Neural cell (in vitro differentiated cells): ENCODE measurements around the gene TMEM179B.

Experiments used
- EP300 ChIP-seq: fragments of 450-650 bp; conservative IDR thresholded peaks from 2 replicates; pipeline ENCODE4 v1.6.1; 2014; ENCODE audit warnings: antibody characterized with exemption, mild to moderate bottlenecking, moderate library complexity; ENCODE audit not compliant: poor library complexity, severe bottlenecking
- EZH2 ChIP-seq: fragments of 200-600, 300-800 bp; shearing (Covaris generic), sonication (generic); IDR thresholded peaks from 2 replicates; pipeline ENCODE4 v1.6.1; 2014; ENCODE audit warnings: antibody characterized with exemption, low read length, borderline replicate concordance, mild to moderate bottlenecking; ENCODE audit not compliant: insufficient read depth, poor library complexity, severe bottlenecking
- POLR2AphosphoS5 ChIP-seq: IDR thresholded peaks from 2 replicates; pipeline ENCODE4 v1.6.1; 2012
- TF ChIP-seq, protein P1 (sequence below): fragments of 450-650 bp; IDR thresholded peaks from 2 replicates; pipeline ENCODE4 v1.5.1; 2014; ENCODE audit warnings: antibody characterized with exemption, mild to moderate bottlenecking, moderate library complexity; ENCODE audit not compliant: poor library complexity, severe bottlenecking
- TF ChIP-seq, protein P2 (sequence below): IDR thresholded peaks from 2 replicates; pipeline ENCODE4 v1.6.1; 2012; ENCODE audit warnings: borderline replicate concordance

- TF ChIP-seq, protein P1, sequence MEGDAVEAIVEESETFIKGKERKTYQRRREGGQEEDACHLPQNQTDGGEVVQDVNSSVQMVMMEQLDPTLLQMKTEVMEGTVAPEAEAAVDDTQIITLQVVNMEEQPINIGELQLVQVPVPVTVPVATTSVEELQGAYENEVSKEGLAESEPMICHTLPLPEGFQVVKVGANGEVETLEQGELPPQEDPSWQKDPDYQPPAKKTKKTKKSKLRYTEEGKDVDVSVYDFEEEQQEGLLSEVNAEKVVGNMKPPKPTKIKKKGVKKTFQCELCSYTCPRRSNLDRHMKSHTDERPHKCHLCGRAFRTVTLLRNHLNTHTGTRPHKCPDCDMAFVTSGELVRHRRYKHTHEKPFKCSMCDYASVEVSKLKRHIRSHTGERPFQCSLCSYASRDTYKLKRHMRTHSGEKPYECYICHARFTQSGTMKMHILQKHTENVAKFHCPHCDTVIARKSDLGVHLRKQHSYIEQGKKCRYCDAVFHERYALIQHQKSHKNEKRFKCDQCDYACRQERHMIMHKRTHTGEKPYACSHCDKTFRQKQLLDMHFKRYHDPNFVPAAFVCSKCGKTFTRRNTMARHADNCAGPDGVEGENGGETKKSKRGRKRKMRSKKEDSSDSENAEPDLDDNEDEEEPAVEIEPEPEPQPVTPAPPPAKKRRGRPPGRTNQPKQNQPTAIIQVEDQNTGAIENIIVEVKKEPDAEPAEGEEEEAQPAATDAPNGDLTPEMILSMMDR: peak; percentile 59
- TF ChIP-seq POLR2AphosphoS5 (peak; percentile 97), EP300 (peak; percentile 56), EZH2 (no peak)
- TF ChIP-seq, protein P2, sequence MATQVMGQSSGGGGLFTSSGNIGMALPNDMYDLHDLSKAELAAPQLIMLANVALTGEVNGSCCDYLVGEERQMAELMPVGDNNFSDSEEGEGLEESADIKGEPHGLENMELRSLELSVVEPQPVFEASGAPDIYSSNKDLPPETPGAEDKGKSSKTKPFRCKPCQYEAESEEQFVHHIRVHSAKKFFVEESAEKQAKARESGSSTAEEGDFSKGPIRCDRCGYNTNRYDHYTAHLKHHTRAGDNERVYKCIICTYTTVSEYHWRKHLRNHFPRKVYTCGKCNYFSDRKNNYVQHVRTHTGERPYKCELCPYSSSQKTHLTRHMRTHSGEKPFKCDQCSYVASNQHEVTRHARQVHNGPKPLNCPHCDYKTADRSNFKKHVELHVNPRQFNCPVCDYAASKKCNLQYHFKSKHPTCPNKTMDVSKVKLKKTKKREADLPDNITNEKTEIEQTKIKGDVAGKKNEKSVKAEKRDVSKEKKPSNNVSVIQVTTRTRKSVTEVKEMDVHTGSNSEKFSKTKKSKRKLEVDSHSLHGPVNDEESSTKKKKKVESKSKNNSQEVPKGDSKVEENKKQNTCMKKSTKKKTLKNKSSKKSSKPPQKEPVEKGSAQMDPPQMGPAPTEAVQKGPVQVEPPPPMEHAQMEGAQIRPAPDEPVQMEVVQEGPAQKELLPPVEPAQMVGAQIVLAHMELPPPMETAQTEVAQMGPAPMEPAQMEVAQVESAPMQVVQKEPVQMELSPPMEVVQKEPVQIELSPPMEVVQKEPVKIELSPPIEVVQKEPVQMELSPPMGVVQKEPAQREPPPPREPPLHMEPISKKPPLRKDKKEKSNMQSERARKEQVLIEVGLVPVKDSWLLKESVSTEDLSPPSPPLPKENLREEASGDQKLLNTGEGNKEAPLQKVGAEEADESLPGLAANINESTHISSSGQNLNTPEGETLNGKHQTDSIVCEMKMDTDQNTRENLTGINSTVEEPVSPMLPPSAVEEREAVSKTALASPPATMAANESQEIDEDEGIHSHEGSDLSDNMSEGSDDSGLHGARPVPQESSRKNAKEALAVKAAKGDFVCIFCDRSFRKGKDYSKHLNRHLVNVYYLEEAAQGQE: peak; percentile 69
These were observed at the start of gene TMEM179B for GRCh38 chr11:62787005-62787759.
